GM21825 (cell line): ENCODE data around the gene TP73.
"Not testable (repeated sequence)": the region's sequence is repeated elsewhere in the genome, so short reads cannot be mapped to it uniquely, and the experiment has no call there.

ENCODE experiments used
- ATAC-seq: cut with Tn5 transposase; IDR thresholded peaks from one replicate; pipeline ENCODE4 v1.9.1; 2021; ENCODE audit warnings: mild to moderate bottlenecking, moderate library complexity; ENCODE audit not compliant: unreplicated experiment

Gene TP73

GRCh38 chr1:3618531-3618880 is 33.8 kb upstream of the TP73 start:
- no peak for ATAC-seq

GRCh38 chr1:3618881-3619671 is 33.2 kb upstream of the TP73 start:
- ATAC-seq, result no peak

GRCh38 chr1:3620708-3621107 is 31.6 kb upstream of the TP73 start:
- no peak for ATAC-seq

GRCh38 chr1:3621151-3621671 is 31.1 kb upstream of the TP73 start:
- not testable (repeated sequence) for ATAC-seq

GRCh38 chr1:3622102-3622501 is 30.2 kb upstream of the TP73 start:
- ATAC-seq, result not testable (repeated sequence)

- ATAC-seq, result no peak
Measured at GRCh38 chr1:3623441-3624199, 28.7 kb upstream of the TP73 start.

- ATAC-seq, result peak; percentile 92
Measured at GRCh38 chr1:3624200-3625136, 27.8 kb upstream of the TP73 start, which contains the start of gene TPRG1L. TSS of gene TPRG1L (plus strand) at chr1:3625015. CDS start at chr1:3625073, 58 bp downstream.

- ATAC-seq, result peak; percentile 5
Measured at GRCh38 chr1:3625151-3625907, 27.0 kb upstream of the TP73 start.

GRCh38 chr1:3626025-3626424 is 26.3 kb upstream of the TP73 start:
- no peak for ATAC-seq

- no peak for ATAC-seq
Measured at GRCh38 chr1:3627515-3628253, 24.6 kb upstream of the TP73 start.

GRCh38 chr1:3628445-3628844 is 23.9 kb upstream of the TP73 start:
- ATAC-seq, result no peak

GRCh38 chr1:3629561-3630160 is 22.7 kb upstream of the TP73 start:
- no peak for ATAC-seq

- ATAC-seq, result no peak
Measured at GRCh38 chr1:3630161-3630611, 22.1 kb upstream of the TP73 start.

GRCh38 chr1:3630914-3631313 is 21.4 kb upstream of the TP73 start:
- ATAC-seq, result no peak

GRCh38 chr1:3631320-3632260 is 20.7 kb upstream of the TP73 start:
- no peak for ATAC-seq

- no peak for ATAC-seq
Measured at GRCh38 chr1:3632298-3632697, 20.0 kb upstream of the TP73 start.

GRCh38 chr1:3632716-3633343 is 19.5 kb upstream of the TP73 start:
- no peak for ATAC-seq
